PFSK-1 (cell line): ENCODE measurements around the gene LRRC71.

ENCODE experiments used
- FOXP2 ChIP-seq: optimal IDR thresholded peaks from 2 replicates; pipeline ENCODE3; 2011; ENCODE audit warnings: borderline replicate concordance, control low read depth, inconsistent platforms; ENCODE audit not compliant: insufficient read depth; ENCODE audit errors: extremely low read length, extremely low read depth
- POLR2AphosphoS5 ChIP-seq: IDR thresholded peaks from 2 replicates; pipeline ENCODE4 v1.6.1; 2012; ENCODE audit warnings: low read depth, mild to moderate bottlenecking, control low read depth, low read length, moderate library complexity
- SIN3A ChIP-seq: IDR thresholded peaks from 2 replicates; pipeline ENCODE4 v1.6.1; 2012; ENCODE audit warnings: mild to moderate bottlenecking, low read length, moderate library complexity, borderline replicate concordance; ENCODE audit not compliant: insufficient read depth
- TAF1 ChIP-seq: IDR thresholded peaks from 2 replicates; pipeline ENCODE4 v1.6.1; 2012; ENCODE audit warnings: low read length, control low read depth, borderline replicate concordance; ENCODE audit not compliant: insufficient read depth
- TF ChIP-seq, protein P1 (sequence below), 2 experiments: IDR thresholded peaks; 2 replicates each; pipeline versions ENCODE4 v1.6.1 to v1.8.0; 2011 to 2012; ENCODE audit warnings: low read depth in 2 of 2, low read length in 2 of 2, control low read depth in 1 of 2, inconsistent platforms in 1 of 2, mild to moderate bottlenecking in 1 of 2, moderate library complexity in 1 of 2; ENCODE audit not compliant: insufficient read depth in 1 of 2

Gene LRRC71

GRCh38 chr1:156933136-156933535, 12.7 kb downstream of the LRRC71 start:
- TF ChIP-seq, protein P1, sequence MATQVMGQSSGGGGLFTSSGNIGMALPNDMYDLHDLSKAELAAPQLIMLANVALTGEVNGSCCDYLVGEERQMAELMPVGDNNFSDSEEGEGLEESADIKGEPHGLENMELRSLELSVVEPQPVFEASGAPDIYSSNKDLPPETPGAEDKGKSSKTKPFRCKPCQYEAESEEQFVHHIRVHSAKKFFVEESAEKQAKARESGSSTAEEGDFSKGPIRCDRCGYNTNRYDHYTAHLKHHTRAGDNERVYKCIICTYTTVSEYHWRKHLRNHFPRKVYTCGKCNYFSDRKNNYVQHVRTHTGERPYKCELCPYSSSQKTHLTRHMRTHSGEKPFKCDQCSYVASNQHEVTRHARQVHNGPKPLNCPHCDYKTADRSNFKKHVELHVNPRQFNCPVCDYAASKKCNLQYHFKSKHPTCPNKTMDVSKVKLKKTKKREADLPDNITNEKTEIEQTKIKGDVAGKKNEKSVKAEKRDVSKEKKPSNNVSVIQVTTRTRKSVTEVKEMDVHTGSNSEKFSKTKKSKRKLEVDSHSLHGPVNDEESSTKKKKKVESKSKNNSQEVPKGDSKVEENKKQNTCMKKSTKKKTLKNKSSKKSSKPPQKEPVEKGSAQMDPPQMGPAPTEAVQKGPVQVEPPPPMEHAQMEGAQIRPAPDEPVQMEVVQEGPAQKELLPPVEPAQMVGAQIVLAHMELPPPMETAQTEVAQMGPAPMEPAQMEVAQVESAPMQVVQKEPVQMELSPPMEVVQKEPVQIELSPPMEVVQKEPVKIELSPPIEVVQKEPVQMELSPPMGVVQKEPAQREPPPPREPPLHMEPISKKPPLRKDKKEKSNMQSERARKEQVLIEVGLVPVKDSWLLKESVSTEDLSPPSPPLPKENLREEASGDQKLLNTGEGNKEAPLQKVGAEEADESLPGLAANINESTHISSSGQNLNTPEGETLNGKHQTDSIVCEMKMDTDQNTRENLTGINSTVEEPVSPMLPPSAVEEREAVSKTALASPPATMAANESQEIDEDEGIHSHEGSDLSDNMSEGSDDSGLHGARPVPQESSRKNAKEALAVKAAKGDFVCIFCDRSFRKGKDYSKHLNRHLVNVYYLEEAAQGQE (IDR thresholded peaks at IDR 0.05; ENCODE audit: insufficient read depth in 1 of 2, low read depth in 2 of 2, low read length in 2 of 2) = no peak
- no peak for TF ChIP-seq SIN3A
- no peak for TF ChIP-seq POLR2AphosphoS5
- no peak for TF ChIP-seq TAF1
- no peak for TF ChIP-seq FOXP2

- TF ChIP-seq, protein P1 (IDR thresholded peaks at IDR 0.05; ENCODE audit: insufficient read depth in 1 of 2, low read depth in 2 of 2, low read length in 2 of 2) = no peak
- TF ChIP-seq SIN3A (no peak), POLR2AphosphoS5 (no peak), TAF1 (no peak), FOXP2 (no peak)
Observed at GRCh38 chr1:156935505-156936128, 15.2 kb downstream of the LRRC71 start.

DNA sequence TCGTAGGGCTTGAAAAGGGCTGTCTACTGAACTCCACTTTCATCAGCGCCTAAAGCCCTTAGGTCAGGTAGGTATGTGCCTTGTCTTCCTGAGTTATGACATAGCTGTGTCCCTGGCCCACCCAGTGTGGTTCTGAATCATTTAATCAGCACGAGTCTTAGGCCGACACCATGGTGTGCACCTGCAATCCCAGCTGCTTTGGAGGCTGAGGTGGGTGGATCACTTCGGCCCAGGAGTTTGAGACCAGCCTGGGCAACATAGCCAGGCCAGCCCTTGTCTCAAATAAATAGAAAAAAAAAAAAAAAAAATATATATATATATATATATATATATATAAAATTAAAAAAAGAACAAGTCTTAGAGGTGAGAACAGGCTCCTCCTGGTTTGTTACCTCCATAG, 15.8 kb downstream of the LRRC71 start:
- TF ChIP-seq FOXP2 = no peak
- TF ChIP-seq TAF1 = no peak
- TF ChIP-seq SIN3A = no peak
- TF ChIP-seq, protein P1 (IDR thresholded peaks at IDR 0.05; ENCODE audit: insufficient read depth in 1 of 2, low read depth in 2 of 2, low read length in 2 of 2) = no peak
- TF ChIP-seq POLR2AphosphoS5 = no peak

GRCh38 chr1:156936721-156937220, 16.3 kb downstream of the LRRC71 start:
- TF ChIP-seq POLR2AphosphoS5 (no peak), FOXP2 (no peak), SIN3A (no peak), TAF1 (no peak)
- TF ChIP-seq, protein P1 (IDR thresholded peaks at IDR 0.05; ENCODE audit: insufficient read depth in 1 of 2, low read depth in 2 of 2, low read length in 2 of 2) = no peak
